ENCODE measurements around the gene ZNF48.
A peak's percentile ranks its signal among the peaks of the same experiment; 100 is the strongest.

Gene ZNF48

GRCh38 chr16:30418350-30419181, 23.3 kb downstream of the ZNF48 start:
- Mint-ChIP-seq H3K27me3 (no peaks in the 10 kb centered on the region), H3K9me3 (no peaks in the 10 kb centered on the region), H3K4me3 (peak overlapping the region; percentile 67), H3K36me3 (ENCODE audit: low read depth) (peaks cover 52% of the 10 kb centered on the region), H3K4me1 (ENCODE audit: low read depth) (peaks cover 30% of the 10 kb centered on the region), H3K27ac (peak overlapping the region; percentile 31)

DNA sequence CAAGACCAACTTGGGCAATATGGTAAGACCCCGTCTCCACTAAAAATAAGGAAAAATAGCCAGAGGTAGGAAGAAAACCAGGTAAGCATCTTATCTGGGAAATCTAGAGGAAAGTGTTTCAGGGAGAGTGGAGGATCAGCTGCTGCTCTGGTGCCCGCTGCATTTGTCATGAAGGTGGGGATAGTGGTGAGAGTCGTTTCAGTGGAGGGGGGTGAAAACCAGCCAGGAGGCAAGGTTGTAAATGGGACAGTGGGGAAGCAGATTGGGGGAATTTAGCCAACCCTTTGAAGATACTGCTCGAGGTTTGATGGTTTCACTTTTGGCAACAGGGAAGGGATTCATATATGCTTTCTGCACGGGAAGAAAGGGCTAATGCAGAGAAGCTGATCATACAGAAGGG, 25.8 kb downstream of the ZNF48 start:
- no peak overlapping the region for H3K27ac Mint-ChIP-seq
- H3K4me3 Mint-ChIP-seq: no peak overlapping the region
- no peaks in the 10 kb centered on the region for H3K27me3 Mint-ChIP-seq
- peaks cover 25% of the 10 kb centered on the region for H3K4me1 Mint-ChIP-seq (ENCODE audit: low read depth)
- H3K9me3 Mint-ChIP-seq: no peaks in the 10 kb centered on the region
- peaks cover 60% of the 10 kb centered on the region for H3K36me3 Mint-ChIP-seq (ENCODE audit: low read depth)

GRCh38 chr16:30428055-30428454, 32.8 kb downstream of the ZNF48 start:
- Mint-ChIP-seq H3K27me3 (no peaks in the 10 kb centered on the region), H3K9me3 (no peaks in the 10 kb centered on the region), H3K36me3 (ENCODE audit: low read depth) (peaks cover 43% of the 10 kb centered on the region), H3K27ac (no peak overlapping the region), H3K4me1 (ENCODE audit: low read depth) (peaks cover 25% of the 10 kb centered on the region), H3K4me3 (no peak overlapping the region)

DNA sequence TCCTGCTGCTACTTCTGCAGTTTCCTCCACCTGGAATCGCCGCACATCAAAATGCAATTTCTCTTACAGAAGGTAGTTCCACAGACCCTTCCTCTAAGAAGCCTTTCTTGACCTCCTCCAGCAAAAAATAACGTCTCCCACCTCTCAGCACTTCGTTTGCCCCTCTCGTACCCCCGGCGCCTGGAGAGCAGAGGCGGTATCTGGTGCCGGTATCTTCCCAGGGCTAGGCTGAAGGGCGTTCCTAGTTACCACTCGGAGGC, 34.1 kb downstream of the ZNF48 start:
- Mint-ChIP-seq H3K27me3 (no peaks in the 10 kb centered on the region), H3K9me3 (no peaks in the 10 kb centered on the region), H3K4me1 (ENCODE audit: low read depth) (peaks cover 34% of the 10 kb centered on the region), H3K36me3 (ENCODE audit: low read depth) (peaks cover 32% of the 10 kb centered on the region), H3K4me3 (no peak overlapping the region), H3K27ac (no peak overlapping the region)

GRCh38 chr16:30429678-30430427, 34.6 kb downstream of the ZNF48 start, which contains the start of gene DCTPP1:
DCTPP1 (minus strand) TSS chr16:30430030; CDS start chr16:30429980, 50 bp downstream.
- Mint-ChIP-seq H3K9me3 (no peaks in the 10 kb centered on the region), H3K36me3 (ENCODE audit: low read depth) (peaks cover 28% of the 10 kb centered on the region), H3K27me3 (no peaks in the 10 kb centered on the region), H3K4me1 (ENCODE audit: low read depth) (peaks cover 39% of the 10 kb centered on the region), H3K27ac (no peak within 1 kb of the TSS), H3K4me3 (no peak within 1 kb of the TSS)

GRCh38 chr16:30430428-30430970, 35.3 kb downstream of the ZNF48 start:
- H3K27me3 Mint-ChIP-seq: no peaks in the 10 kb centered on the region
- H3K9me3 Mint-ChIP-seq: no peaks in the 10 kb centered on the region
- no peak overlapping the region for H3K27ac Mint-ChIP-seq
- peaks cover 44% of the 10 kb centered on the region for H3K4me1 Mint-ChIP-seq (ENCODE audit: low read depth)
- no peak overlapping the region for H3K4me3 Mint-ChIP-seq
- H3K36me3 Mint-ChIP-seq (ENCODE audit: low read depth): peaks cover 26% of the 10 kb centered on the region

DNA sequence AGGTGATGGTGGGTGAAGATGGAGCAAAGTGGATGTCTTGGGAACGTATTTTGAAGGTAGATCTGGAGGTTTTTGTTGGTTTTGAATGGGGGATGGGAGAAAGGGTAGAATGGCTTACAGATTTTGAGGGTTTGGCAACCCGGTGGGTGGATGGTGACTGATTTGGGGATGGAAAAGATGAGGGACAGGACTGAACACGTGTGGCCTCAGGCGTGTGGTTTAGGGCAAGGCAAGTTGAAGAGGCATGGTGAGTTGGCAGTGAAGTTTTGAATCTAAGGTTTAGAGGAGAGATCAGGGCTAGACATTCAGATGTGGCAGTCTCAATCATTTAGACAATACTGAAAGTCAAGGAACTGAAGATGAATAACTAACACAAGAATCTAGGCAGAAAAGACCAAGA, 39.6 kb downstream of the ZNF48 start:
- peak overlapping the region; percentile 66 for H3K4me3 Mint-ChIP-seq
- H3K27ac Mint-ChIP-seq: peak overlapping the region; percentile 91
- H3K4me1 Mint-ChIP-seq (ENCODE audit: low read depth): peaks cover 28% of the 10 kb centered on the region
- H3K36me3 Mint-ChIP-seq (ENCODE audit: low read depth): no peaks in the 10 kb centered on the region
- H3K9me3 Mint-ChIP-seq: no peaks in the 10 kb centered on the region
- H3K27me3 Mint-ChIP-seq: no peaks in the 10 kb centered on the region

DNA sequence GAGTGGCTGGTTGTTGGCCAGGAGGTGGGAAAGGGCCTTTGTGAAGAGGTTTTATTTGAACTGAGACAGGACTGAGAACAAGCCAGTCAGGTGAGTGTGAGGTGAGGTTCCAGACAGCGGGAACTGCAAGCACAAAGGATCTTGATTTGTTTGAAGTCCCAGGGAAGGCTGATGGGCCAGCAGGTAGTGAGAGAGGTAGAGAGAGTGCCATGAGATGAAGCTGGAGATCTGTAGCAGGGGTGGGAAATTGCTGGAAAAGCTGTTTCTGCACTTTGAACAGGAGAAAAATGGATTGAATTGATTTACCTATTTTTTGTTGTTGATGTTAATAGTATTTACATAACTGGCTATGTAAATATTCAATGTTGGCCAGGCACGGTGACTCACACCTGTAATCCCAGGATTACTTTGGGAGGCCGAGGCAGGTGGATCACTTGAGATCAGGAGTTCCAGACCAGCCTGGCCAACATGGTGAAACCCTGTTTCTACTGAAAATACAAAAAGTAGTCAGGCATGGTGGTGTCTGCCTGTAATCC, 42.4 kb downstream of the ZNF48 start:
- Mint-ChIP-seq H3K4me1 (ENCODE audit: low read depth) (peaks cover 38% of the 10 kb centered on the region), H3K4me3 (no peak overlapping the region), H3K27me3 (no peaks in the 10 kb centered on the region), H3K36me3 (ENCODE audit: low read depth) (no peaks in the 10 kb centered on the region), H3K27ac (no peak overlapping the region), H3K9me3 (no peaks in the 10 kb centered on the region)

- Mint-ChIP-seq H3K27me3 (no peaks in the 10 kb centered on the region), H3K4me3 (no peak overlapping the region), H3K36me3 (ENCODE audit: low read depth) (peaks cover 9% of the 10 kb centered on the region), H3K9me3 (no peaks in the 10 kb centered on the region), H3K4me1 (ENCODE audit: low read depth) (peaks cover 44% of the 10 kb centered on the region), H3K27ac (no peak overlapping the region)
Measured at GRCh38 chr16:30438835-30439234, 43.6 kb downstream of the ZNF48 start.

DNA sequence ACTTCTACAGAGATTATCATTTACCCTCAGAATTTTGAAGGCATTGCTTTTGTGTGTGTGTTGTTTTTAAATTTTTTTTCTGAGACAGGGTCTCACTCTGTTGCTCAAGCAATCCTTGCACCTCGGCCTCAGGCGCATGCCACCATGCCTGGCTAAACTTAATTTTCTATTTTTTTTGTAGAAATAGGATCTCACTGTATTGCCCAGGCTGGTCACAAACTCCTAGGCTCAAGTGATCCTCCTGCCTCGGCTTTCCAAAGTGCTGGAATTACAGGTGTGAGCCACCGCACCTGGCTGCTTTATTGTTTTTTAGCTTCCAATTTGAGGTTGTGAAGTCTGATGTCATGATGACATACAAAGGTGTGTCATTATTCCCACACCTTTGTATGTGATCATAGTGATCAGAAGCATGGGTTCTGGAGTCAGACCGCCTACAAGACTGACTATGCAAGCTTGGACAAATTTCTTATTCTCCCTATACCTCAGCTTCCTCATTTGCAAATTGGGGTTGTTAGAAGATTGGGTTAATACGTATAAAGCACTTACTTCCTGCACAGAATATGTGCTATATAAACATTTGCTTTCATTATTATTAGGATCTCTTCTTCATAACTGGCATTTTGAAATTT, 44.6 kb downstream of the ZNF48 start:
- no peak overlapping the region for H3K4me3 Mint-ChIP-seq
- H3K27ac Mint-ChIP-seq: no peak overlapping the region

GRCh38 chr16:30443631-30444030, 48.4 kb downstream of the ZNF48 start:
- H3K4me3 Mint-ChIP-seq: peak overlapping the region; percentile 94

More for the DNA sequence above, 44.6 kb downstream of the ZNF48 start:
- Mint-ChIP-seq H3K4me1 (ENCODE audit: low read depth) (peaks cover 44% of the 10 kb centered on the region), H3K9me3 (no peaks in the 10 kb centered on the region), H3K27me3 (no peaks in the 10 kb centered on the region), H3K36me3 (ENCODE audit: low read depth) (peaks cover 19% of the 10 kb centered on the region)

GRCh38 chr16:30444231-30445148, 49.3 kb downstream of the ZNF48 start:
- no peaks in the 10 kb centered on the region for H3K27me3 Mint-ChIP-seq
- peak overlapping the region; percentile 94 for H3K4me3 Mint-ChIP-seq
- peaks cover 45% of the 10 kb centered on the region for H3K4me1 Mint-ChIP-seq (ENCODE audit: low read depth)
- H3K27ac Mint-ChIP-seq: peak overlapping the region; percentile 85
- no peaks in the 10 kb centered on the region for H3K9me3 Mint-ChIP-seq
- H3K36me3 Mint-ChIP-seq (ENCODE audit: low read depth): peaks cover 23% of the 10 kb centered on the region

More at GRCh38 chr16:30443631-30444030, 48.4 kb downstream of the ZNF48 start:
- no peak overlapping the region for H3K27ac Mint-ChIP-seq
- H3K36me3 Mint-ChIP-seq (ENCODE audit: low read depth): peaks cover 23% of the 10 kb centered on the region
- peaks cover 45% of the 10 kb centered on the region for H3K4me1 Mint-ChIP-seq (ENCODE audit: low read depth)
- no peaks in the 10 kb centered on the region for H3K9me3 Mint-ChIP-seq
- no peaks in the 10 kb centered on the region for H3K27me3 Mint-ChIP-seq

DNA sequence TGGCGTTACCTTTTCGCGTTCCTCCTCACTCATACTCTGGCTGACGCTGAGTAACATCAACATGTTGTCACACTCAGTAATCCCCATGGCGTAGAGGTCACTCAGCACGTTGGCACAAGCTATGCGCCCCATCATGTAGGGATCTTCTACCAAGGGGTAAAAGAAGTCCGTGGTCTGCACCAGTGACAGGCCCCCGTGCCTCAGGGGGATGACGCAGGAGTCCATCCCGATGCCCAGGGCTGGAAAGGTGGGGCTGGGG, 49.9 kb downstream of the ZNF48 start:
- Mint-ChIP-seq H3K27ac (peak overlapping the region; percentile 85), H3K36me3 (ENCODE audit: low read depth) (peaks cover 23% of the 10 kb centered on the region), H3K4me3 (peak overlapping the region; percentile 94), H3K27me3 (no peaks in the 10 kb centered on the region), H3K4me1 (ENCODE audit: low read depth) (peaks cover 42% of the 10 kb centered on the region), H3K9me3 (no peaks in the 10 kb centered on the region)

All from stimulated activated naive CD8-positive, alpha-beta T cell treated with anti-CD3 and anti-CD28 coated beads, Interleukin-15, Interleukin-2, amounts not matched to agents 100 ng/mL and 50 ng/mL, for 24 hours (primary cell).